HG03066 (cell line): ENCODE measurements around the gene CDK5R2.
"Not testable (repeated sequence)": the region's sequence is repeated elsewhere in the genome, so short reads cannot be mapped to it uniquely, and the experiment has no call there.

Experiments used
- ATAC-seq: cut with Tn5 transposase; IDR thresholded peaks from one replicate; pipeline ENCODE4 v1.9.1; 2021; ENCODE audit warnings: low read depth; ENCODE audit not compliant: unreplicated experiment

The CDK5R2 gene

DNA sequence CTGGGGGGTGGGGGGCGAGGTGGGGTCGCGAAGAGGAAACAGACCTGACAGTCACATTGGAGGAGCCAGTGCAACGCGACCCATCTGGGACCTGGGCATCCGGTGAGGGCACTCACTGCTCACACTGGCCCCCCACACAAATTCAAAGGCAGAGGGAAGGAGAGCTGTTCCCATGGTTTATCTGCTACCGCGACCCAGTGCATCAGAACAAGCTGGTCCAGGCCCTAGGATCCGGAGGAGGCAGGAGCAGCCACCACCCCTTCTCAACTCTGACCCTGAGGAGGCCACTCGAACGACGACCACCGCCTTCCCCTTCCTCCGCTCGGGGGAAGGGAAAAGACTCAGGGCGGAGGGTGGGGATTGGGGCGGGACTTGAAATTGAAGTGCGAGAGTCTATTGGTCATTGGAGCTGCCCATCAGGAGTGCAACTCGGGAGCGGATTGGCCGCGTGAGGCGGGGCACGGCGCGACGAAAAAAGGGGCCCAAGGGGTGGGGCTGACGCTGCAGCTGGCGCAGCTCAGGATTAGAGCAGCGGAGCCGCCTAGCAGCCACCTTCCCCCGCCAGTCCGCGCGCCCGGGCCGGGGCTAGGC lies at the start of gene CDK5R2:
Gene CDK5R2 (plus strand): TSS at position 526 of the 591 bp plus-strand sequence. CDS start 155 bp downstream, outside the sequence.
- ATAC-seq = peak; percentile 95

- no peak for ATAC-seq
These were observed 48.7 kb upstream of the CDK5R2 start for GRCh38 chr2:218910741-218911140.

- no peak for ATAC-seq
These were observed 39.0 kb upstream of the CDK5R2 start for GRCh38 chr2:218920504-218920903.

- ATAC-seq = no peak
These were observed 34.7 kb upstream of the CDK5R2 start for GRCh38 chr2:218924757-218925156.

GRCh38 chr2:218925434-218925833 lies 34.0 kb upstream of the CDK5R2 start:
- no peak for ATAC-seq

DNA sequence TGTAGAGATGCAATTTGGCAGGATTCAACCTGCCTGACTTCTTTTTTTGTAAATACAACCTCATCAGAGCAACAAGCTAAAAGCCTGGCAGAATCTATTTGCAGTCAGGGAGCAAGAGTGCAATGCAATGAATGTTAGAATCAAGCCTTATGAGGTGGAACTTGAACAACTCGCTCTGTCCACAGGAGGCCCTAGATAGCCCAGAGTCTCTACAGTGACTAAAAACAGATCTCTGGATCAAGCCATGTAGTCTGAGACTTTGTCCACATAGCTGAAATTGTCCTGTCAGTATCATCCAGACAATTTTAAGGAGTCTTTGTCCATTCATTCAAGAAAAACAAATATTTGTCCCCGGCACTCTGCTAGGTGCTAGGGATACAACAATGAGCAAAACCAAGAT lies 32.0 kb upstream of the CDK5R2 start:
- ATAC-seq = no peak

DNA sequence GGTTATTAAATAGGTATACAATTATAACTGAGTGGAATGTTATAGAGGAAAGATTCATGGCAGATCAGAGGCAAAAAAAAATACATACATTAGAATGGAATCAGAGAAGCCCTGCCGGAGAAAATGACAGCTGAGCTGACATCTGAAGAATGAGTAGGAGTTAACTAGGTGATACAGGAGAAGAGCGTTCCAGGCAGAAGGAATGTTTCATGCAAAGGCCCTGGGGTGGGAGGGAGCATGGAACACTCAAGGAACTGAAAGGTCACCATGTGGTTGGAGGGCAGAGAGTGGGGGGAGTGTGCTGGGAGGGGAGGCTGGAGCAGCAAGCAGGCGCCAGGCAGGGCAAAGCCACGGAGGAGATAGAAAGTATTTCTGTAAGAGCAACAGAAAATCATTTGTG lies 31.6 kb upstream of the CDK5R2 start:
- ATAC-seq = no peak

GRCh38 chr2:218930488-218930887 lies 29.0 kb upstream of the CDK5R2 start:
- ATAC-seq = not testable (repeated sequence)

DNA sequence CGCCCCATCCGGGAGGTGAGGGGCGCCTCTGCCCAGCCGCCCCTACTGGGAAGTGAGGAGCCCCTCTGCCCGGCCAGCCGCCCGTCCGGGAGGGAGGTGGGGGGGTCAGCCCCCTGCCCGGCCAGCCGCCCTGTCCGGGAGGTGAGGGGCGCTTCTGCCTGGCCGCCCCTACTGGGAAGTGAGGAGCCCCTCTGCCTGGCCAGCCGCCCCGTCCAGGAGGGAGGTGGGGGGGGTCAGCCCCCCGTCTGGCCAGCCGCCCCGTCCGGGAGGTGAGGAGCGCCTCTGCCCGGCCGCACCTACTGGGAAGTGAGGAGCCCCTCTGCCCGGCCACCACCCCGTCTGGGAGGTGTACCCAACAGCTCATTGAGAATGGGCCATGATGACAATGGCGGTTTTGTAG lies 27.7 kb upstream of the CDK5R2 start:
- ATAC-seq = not testable (repeated sequence)

GRCh38 chr2:218944759-218945404 lies 14.6 kb upstream of the CDK5R2 start:
- ATAC-seq = no peak

GRCh38 chr2:218946621-218947020 lies 12.8 kb upstream of the CDK5R2 start:
- ATAC-seq = no peak

- ATAC-seq = no peak
These were observed 7.3 kb upstream of the CDK5R2 start for GRCh38 chr2:218952160-218952559.

DNA sequence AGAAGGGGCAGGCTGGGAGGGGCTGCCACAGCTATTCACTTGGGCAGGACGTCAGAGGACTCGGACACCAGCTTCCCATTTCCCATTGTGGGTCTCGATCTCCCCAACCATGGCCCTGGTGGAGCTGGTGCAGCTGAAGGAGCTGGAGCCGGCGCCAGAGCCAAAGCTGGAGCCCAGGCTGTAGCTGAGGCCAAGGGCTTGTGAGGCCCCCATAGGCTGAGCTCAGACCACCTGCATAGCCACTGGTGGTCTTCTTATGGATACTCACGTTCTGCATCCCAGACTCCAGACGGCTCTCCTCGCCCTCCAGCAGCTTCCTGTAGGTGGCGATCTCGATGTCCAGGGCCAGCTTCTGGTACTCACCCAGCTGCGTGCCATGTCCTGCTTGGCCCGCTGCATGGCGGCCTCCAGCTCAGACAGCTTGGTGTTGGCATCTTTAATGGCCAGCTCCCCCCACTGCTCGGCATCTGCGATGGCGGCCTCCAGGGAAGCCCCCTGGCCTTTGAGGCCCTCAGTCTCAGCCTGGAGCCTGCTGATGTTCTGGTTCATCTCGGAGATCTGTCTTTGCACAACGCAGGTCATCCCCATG lies 6.0 kb upstream of the CDK5R2 start:
- ATAC-seq = no peak

- no peak for ATAC-seq
These were observed 4.7 kb upstream of the CDK5R2 start for GRCh38 chr2:218954541-218955300.

DNA sequence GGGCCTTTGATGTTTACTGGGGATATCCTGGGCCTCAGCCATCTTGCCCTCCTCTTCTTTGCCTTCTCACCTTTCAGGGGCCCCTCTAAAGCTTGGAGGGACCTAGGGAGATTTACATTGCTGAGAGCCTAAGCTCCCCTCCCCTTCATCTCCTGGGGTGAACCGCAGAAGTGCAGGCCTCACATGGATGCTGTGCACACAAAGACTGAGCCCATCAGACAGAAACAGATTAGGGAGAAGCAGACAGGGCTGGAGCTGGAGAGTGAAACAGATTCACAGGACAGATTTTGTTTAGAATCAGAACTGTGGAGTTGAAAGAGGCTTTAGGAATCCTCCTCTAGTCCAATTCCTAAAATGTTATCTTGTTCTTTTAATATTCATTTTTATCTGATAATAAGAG lies 3.4 kb upstream of the CDK5R2 start:
- ATAC-seq = no peak

DNA sequence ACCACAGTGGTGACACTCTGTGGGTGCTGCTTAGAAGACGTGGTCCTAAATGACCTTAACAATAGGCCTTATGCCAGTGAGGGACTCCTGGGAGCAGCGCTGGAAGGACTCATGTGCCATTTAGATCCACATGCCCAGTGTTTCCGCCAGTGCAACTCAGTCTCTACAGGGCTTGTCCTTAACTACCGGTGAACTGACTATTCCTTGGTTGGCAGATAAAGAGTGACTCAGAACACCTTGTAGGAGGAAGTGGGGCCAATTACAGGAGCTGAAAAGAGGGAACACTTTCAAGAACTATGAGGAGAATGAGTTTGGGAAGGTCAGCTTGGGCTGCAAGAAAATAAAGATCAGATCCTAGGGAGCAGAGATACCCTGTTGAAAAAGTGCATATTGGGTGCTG lies 1.8 kb upstream of the CDK5R2 start:
- ATAC-seq = no peak

DNA sequence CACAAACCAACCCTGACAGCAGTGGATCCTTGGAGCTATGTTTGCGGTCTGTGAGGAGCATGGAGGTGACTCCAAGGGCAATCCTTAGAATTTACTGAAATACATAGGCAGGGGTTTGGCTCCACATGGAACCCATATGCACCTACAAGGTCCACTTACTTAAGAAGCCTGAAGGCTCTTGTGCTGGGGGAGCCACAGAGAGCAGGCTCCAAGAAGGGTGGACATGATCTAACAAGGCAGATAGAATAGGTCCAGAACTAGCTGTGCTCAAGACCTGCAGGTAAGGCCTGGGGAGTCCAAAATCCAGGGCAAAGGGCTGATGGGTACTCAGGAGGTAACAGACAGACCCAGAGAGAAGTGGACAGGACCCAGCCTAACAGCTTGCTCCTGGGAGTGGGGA lies 1.2 kb upstream of the CDK5R2 start:
- no peak for ATAC-seq

DNA sequence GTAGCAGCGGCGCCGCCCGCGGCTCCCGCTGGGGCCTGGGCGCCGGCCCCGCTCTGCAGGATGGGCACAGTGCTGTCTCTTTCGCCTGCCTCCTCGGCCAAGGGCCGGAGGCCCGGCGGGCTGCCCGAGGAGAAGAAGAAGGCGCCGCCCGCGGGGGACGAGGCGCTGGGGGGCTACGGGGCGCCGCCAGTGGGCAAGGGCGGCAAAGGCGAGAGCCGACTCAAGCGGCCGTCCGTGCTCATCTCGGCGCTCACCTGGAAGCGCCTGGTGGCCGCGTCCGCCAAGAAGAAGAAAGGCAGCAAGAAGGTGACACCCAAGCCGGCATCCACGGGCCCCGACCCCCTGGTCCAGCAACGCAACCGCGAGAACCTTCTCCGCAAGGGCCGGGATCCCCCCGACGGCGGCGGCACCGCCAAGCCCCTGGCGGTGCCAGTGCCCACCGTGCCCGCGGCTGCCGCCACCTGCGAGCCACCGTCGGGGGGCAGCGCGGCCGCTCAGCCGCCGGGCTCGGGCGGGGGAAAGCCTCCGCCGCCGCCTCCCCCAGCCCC lies 369 bp downstream of the CDK5R2 start:
- no peak for ATAC-seq

DNA sequence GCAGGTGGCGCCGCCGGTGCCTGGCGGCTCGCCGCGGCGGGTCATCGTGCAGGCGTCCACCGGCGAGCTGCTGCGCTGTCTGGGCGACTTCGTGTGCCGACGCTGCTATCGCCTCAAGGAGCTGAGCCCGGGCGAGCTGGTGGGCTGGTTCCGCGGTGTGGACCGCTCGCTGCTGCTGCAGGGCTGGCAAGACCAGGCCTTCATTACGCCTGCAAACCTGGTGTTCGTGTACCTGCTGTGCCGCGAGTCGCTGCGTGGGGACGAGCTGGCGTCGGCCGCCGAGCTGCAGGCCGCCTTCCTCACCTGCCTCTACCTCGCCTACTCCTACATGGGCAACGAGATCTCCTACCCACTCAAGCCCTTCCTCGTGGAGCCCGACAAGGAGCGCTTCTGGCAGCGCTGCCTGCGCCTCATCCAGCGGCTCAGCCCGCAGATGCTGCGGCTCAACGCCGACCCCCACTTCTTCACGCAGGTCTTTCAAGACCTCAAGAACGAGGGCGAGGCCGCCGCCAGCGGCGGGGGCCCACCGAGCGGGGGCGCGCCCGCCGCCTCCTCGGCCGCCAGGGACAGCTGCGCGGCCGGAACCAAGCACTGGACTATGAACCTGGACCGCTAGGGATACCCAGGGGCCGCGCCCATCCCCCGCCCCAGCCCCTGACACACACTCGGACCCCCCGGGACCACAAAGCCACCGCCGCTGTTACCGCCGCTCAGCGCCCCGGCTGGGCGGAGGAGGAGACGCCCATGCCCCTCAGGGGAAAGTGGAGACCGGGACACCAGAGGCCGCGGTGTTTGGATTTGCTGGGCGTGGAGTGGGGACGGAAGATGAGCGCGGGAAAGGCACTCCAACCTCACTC lies 1.1 kb downstream of the CDK5R2 start:
- no peak for ATAC-seq

GRCh38 chr2:218961229-218961628 lies 1.8 kb downstream of the CDK5R2 start:
- ATAC-seq = no peak
